ENCODE results near the gene ARHGEF28.

ARHGEF28 gene

GRCh38 chr5:73623901-73624404 is 2.0 kb upstream of the ARHGEF28 start:
- no peak for DNase-seq

- no peak for DNase-seq
Measured at GRCh38 chr5:73624888-73625287, 1.1 kb upstream of the ARHGEF28 start.

GRCh38 chr5:73625372-73625943 is 538 bp upstream of the ARHGEF28 start:
- no peak for DNase-seq

- DNase-seq: no peak
Measured at GRCh38 chr5:73626814-73627313, 868 bp downstream of the ARHGEF28 start.

DNA sequence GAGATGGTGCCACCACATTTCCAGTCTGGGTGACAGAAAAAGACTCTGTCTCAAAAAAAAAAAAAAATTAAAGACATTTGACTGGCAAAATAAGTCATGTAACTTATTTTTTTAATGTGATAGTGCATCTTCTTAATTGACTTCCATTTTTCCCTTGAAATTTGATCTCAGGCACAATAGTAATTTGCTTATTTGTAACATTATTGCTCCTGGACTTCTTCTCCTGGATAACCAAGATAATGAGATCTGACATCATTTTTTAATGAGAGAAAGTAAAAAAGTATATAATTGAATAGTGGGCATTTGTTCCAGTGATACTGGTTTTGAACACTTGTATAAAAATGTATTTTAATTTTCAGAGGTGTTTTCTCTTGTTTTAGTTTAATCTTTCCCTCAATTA is 3.5 kb downstream of the ARHGEF28 start:
- DNase-seq: no peak

- DNase-seq: no peak
Measured at GRCh38 chr5:73630765-73631164, 4.8 kb downstream of the ARHGEF28 start.

- DNase-seq: no peak
Measured at GRCh38 chr5:73631500-73631899, 5.5 kb downstream of the ARHGEF28 start.

- no peak for DNase-seq
Measured at GRCh38 chr5:73633060-73633459, 7.1 kb downstream of the ARHGEF28 start.

DNA sequence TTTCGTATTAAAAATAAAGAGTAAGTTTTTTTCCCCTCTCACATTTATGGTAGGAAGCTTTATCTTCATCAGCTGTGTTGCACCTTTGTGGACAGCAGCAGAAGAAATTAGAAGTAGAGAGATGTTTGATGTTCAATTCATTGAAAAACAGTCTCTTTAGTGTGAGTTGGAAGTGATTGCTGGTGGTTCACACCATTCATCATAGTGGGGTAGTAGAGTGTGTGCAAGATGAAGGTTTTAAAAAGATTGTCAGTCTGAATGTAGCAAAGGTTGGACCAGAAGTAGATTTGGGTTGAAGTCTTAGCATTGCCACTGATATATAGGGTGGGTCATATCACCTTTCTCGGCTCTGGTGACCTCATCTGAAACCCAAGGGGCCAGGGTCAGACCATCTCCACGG is 10.4 kb downstream of the ARHGEF28 start:
- DNase-seq: no peak

DNA sequence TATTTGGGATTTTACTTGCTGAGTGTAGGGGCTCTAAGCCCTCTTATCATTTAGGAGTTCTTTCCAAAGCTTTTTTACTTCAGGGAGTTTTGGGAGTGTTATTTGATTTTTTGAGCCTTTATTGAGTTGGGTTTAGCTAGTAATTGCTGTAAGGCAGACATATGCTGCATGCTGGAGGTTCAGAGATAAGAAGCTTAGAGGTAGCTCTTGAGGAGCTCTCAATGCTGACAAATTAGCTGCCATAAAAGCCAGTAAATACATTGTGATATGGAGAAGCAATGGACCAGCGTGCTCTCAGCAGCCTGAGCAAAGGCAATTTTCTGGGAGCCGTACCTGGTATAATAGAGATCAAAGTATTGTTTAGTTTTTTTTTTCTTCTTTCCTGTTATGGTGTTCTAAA is 11.6 kb downstream of the ARHGEF28 start:
- DNase-seq: no peak

- peak; percentile 82 for DNase-seq
Measured at GRCh38 chr5:73638344-73639095, 12.5 kb downstream of the ARHGEF28 start.

DNA sequence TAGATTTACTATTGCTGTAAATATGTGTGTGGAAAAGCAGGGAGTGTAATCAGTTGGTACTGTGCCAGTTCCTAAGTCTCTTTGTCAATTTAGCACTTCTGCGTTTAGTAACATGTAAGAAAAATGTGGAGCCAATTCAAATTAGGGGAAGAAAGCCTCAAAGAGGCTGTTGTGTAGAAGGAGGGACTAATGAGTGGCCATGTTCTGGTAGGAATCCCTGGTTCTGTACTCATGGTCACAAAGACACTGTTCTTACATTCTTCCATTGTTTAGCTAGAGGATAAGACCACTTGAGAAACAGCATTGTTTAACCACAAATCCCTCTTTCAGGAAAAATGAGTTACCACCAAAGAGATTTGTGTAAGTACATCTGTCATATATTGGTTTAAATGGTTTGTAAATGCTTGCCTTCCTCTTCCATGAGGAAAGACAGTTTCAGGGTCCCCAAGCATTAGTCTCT is 14.9 kb downstream of the ARHGEF28 start:
- peak; percentile 68 for DNase-seq

GRCh38 chr5:73641811-73642210 is 15.8 kb downstream of the ARHGEF28 start:
- DNase-seq: no peak

GRCh38 chr5:73642344-73642743 is 16.3 kb downstream of the ARHGEF28 start:
- DNase-seq: no peak

DNA sequence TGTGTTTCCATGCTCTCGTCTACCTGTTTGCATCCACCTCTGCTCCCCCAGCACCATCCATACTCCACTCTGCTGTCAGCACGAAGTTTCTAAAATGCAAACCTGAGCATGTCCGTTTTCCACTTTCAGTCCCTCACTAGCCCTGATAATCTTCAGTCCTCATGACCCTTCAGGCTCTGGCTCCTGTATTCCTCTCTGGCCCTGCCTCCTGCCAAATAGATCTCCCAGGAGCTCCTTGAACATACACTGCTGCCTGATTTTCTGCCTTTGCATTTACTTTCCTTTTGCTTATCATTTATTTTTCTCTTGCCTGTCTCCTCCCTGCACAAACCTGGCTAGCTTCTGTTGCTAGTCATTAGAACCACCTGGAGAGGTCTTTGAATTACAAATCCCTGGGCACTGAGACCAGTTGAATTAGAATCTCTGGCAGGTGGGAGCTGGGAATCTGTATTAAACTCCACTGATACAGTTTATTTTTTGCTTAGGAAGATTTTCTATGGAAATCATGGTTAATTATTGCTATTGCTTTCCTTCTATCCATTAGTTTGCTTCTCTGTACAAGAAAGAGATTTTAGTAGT is 18.5 kb downstream of the ARHGEF28 start:
- DNase-seq: no peak

DNA sequence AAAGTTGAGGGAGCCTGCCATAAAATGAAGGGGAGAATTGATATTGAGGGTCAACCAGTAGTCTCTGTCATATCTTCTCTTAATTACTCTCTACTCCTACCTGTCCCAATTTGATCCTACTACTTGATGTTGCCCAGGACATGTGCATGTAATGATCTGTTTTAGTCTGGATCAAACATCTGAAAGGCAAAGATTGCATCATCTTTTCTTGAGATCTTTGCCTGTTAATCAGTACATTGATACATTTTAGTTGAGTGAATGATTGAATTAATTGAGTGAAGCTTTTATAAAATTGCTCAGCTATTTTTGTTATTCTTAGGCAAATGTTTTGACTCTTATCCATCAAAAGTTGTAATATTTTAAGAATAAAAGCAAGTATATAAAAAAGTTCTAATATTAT is 21.7 kb downstream of the ARHGEF28 start:
- DNase-seq: no peak

DNA sequence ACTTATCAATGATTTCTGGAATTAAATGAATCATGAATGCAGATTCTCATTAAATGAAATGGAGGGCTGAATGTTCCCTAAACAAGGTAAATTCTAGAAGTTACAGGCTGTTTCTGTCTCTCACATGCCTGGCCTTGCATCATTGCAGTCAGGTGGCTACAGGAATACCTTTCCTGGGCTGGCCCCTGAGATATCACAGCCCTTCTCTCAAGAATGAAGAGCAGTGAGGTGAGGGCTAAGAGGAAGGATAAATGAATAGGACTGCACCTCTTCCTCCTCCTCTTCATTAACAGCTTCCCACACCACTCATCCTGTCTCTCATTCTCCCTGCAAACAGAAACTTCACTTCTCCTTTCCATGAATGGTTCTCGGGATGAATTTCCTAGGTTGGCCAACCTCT is 22.5 kb downstream of the ARHGEF28 start:
- no peak for DNase-seq

DNA sequence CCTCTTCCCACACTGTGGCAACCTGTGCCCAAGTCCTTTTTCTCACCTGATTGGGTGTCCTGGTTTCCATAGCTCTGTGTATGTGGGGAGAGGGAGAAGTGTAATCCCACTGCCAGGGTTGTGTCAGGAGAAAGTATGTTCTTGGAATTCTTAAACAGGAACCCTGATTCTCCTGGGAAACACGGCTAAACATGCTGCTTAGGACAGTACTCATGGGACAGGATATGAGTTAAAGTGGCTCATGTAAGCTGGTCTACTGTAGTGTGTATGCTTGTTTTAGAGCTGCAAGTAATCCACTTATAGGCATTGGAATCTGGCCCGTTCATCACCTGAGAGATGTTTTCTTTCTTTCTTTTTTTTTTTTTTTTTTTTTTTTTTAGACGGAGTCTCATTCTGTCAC is 23.9 kb downstream of the ARHGEF28 start:
- DNase-seq: no peak

GRCh38 chr5:73652391-73652790 is 26.4 kb downstream of the ARHGEF28 start:
- DNase-seq: no peak

DNA sequence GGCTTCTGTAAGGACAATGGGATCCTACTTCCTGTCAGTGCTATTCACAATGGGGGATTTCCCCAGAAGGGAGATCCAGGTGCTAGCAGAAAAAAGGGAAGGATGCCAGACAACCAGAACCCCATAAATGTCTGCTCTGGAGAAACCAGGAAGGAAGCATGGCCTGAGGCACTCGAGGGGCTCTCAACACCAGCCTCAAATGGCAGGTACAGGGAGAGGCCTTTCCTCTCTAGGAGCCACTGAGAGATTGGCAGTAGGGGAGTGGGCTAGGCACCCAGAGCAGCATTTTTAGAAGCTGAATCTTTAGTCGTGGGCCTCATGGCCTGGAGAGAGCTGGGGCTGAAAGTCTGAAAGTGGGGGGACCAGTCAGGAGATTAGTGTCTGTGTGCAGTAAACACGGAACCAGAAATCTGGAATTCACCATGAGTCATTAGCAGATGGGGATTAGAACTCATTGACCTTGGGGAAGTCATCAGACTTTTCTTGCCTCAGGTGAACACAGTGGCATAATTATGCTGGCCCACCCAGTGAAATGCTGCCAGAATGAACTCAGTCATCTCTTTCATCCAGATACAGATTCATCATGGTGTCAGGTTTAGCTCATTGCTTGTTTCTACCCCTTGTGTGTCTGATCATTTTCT is 28.3 kb downstream of the ARHGEF28 start:
- peak; percentile 28 for DNase-seq

DNA sequence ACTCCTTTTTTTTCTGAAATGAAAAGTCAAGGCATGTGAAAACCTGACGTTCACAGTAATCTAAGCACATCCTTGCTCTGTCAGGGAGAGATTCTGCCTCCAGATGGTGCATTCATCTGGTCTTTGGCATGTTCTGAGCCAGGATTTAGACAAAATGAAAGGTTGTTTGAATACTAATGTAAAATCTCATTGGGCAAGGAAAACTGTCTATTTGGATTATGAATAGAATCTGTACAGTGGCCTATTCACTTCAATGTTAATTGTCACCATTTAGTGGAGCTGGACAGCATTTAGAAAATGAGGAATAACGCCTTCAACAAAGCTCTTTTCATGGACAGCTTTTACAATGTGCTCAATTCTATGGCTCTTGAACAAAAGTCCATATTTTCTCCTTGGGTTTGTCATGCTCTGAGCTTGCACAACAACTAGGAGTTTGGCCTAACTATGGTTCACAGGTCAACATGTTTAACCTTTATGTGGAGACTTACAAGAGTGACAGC is 28.9 kb downstream of the ARHGEF28 start:
- no peak for DNase-seq

DNA sequence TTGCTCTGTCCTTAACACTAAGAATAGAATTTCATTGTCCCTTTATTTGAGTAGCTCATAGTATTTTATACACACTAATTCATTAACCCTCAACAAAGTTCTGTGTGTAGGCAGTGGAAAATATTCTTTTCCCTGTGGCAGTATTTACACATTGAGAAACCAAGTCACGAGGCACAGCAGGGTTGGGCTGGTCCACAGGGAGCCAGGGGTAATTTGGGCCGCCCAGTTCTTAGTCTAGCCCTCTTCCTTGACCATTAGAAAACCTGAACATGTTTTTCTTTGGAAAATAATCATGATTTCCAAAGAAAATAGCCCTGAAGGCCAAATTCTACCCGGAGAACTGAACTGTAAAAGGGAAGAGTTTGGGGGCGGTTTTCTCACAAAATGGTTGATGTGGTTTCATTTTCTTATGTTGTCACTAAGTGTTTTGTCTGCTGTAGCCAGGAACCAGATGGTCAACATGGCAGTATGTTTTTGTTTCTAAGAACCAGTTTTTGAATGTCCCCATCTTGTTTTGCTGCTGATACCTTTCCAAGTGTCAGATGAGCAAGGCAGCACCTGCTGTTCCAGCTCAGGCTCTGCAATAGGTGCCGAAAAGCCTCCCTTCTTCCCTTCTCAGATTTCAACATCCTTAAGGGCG is 29.6 kb downstream of the ARHGEF28 start:
- DNase-seq: no peak

GRCh38 chr5:73661753-73662152 is 35.8 kb downstream of the ARHGEF28 start:
- no peak for DNase-seq
